ENCODE measurements around the gene CYP2W1.
A peak's percentile ranks its signal among the peaks of the same experiment; 100 is the strongest.
"Not testable (repeated sequence)": the region's sequence is repeated elsewhere in the genome, so short reads cannot be mapped to it uniquely, and the experiment has no call there.

CYP2W1 gene

DNA sequence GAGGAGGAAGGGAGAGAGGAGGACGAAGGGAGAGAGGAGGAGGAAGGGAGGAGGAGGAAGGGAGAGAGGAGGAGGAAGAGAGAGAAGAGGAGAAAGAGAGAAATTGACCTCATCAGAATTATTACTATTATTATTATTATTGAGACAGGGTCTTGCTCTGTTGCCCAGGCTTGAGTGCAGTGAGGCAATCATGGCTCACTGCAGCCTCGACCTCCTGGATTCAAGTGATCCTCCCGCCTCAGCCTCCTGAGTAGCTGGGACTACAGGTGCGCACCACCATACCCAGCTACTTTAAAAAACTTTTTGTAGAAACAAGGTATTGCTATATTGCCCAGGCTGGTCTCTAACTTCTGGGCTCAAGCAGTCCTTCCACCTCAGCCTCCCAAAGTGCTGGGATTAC, 39.2 kb upstream of the CYP2W1 start:
- not testable (repeated sequence) for H3K27me3 ChIP-seq (ENCODE audit: control insufficient read depth in 1 of 2, insufficient read depth in 2 of 2, low read length in 2 of 2)

DNA sequence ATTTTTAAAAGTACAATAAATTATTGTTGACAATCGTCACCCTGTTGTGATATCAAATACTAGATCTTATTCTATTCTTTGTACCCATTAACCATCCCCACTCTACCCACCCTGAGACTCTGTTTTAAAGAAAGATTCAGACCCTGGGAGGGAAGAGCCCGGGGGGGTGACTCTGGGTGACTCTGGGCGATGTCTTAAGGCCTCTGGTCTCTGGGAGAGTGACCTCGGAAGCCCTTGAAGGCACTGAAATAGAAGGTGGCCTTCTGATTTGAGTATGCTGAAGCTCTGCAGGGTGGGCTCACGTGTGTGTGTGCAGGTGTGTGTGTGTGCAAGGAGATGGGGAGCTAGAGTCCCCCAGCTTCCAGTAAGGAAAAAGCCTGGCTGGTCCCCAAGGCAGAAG, 38.2 kb upstream of the CYP2W1 start:
- peaks cover 0 to 5% of the 10 kb centered on the region in 2 donors for H3K9me3 ChIP-seq (ENCODE audit: control insufficient read depth in 2 of 2, low read length in 2 of 2)
- H3K4me1 ChIP-seq (ENCODE audit: control insufficient read depth, insufficient read depth, low read length): peaks cover 2% of the 10 kb centered on the region
- no peaks in the 10 kb centered on the region for H3K27me3 ChIP-seq (ENCODE audit: control insufficient read depth in 1 of 2, insufficient read depth in 2 of 2, low read length in 2 of 2)
- no peak overlapping the region for H3K9ac ChIP-seq (ENCODE audit: low read length in 2 of 2)
- no peaks in the 10 kb centered on the region for H3K36me3 ChIP-seq (ENCODE audit: control insufficient read depth in 2 of 2, insufficient read depth in 2 of 2, low read length in 2 of 2)
- H3K27ac ChIP-seq (ENCODE audit: low read length): no peak overlapping the region
- no peak overlapping the region for H3K4me3 ChIP-seq (ENCODE audit: low read length in 2 of 2)

More for the DNA sequence above, 39.2 kb upstream of the CYP2W1 start:
- H3K9ac ChIP-seq (ENCODE audit: low read length in 2 of 2); H3K27ac ChIP-seq (ENCODE audit: low read length); H3K4me3 ChIP-seq (ENCODE audit: low read length in 2 of 2); H3K36me3 ChIP-seq (ENCODE audit: control insufficient read depth in 2 of 2, insufficient read depth in 2 of 2, low read length in 2 of 2); H3K9me3 ChIP-seq (ENCODE audit: control insufficient read depth in 2 of 2, low read length in 2 of 2); H3K4me1 ChIP-seq (ENCODE audit: control insufficient read depth, insufficient read depth, low read length): not testable (repeated sequence)

DNA sequence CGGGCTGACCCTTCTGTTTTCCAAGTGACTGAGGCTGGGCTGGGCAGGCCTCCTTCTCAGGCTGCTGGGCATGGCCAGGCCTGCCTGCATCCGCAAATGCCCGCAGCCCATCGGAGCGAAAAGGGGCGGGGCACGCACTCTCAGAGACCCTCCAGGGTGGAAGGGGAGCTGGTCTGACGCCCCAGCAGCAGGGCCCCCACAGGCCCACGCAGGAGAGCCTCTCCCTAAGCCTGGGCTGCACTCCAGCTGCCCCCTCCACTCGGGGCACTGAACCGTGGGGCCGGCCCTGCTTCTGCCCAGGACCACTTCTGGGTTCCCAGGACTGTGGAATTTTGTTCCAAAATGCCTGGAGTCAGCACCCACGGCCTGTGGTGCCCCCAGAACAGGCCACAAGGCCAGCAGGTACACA, 37.8 kb upstream of the CYP2W1 start:
- H3K9ac ChIP-seq (ENCODE audit: low read length in 2 of 2): no peak overlapping the region
- peaks cover 2% of the 10 kb centered on the region for H3K4me1 ChIP-seq (ENCODE audit: control insufficient read depth, insufficient read depth, low read length)
- H3K9me3 ChIP-seq (ENCODE audit: control insufficient read depth in 2 of 2, low read length in 2 of 2): peaks cover 0 to 2% of the 10 kb centered on the region in 2 donors
- no peaks in the 10 kb centered on the region for H3K27me3 ChIP-seq (ENCODE audit: control insufficient read depth in 1 of 2, insufficient read depth in 2 of 2, low read length in 2 of 2)
- no peaks in the 10 kb centered on the region for H3K36me3 ChIP-seq (ENCODE audit: control insufficient read depth in 2 of 2, insufficient read depth in 2 of 2, low read length in 2 of 2)
- H3K4me3 ChIP-seq (ENCODE audit: low read length in 2 of 2): no peak overlapping the region
- H3K27ac ChIP-seq (ENCODE audit: low read length): no peak overlapping the region

DNA sequence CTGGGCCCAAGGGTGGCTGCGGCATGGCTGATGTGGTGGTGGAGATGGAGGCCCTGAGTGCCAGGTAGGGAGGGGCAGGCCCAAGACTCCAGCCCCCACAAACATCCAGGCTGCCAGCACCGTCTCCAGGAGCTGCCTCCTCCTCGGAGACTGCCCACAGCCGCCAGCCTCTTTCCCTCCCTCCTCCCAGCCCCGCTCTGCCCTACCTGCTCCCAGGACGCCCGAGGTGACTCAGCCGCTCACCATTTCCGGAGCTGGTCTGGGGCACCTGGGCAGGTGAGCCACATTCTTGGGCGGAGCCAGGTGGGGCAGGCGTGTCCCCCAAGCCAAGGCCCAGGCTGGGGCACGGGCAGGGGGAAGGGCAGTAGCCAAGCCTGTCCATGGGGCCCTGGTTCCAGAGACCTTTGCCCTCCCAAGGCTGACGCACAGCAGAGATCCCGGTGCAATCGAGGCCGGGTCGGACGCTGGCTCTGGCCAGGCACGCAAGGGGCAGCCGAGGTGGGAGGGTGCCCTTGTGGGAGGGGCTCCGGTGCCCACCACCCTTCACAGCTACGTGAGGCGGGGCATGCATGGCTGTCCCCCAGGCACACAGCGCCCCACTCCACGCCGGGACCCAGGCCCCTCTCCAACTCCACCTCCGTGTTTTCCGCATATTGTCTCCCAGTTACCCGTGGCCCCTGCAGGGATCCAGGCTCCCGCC, 37.3 kb upstream of the CYP2W1 start:
- Histone ChIP-seq H3K4me3 (ENCODE audit: low read length in 2 of 2) (no peak overlapping the region), H3K4me1 (ENCODE audit: control insufficient read depth, insufficient read depth, low read length) (peaks cover 2% of the 10 kb centered on the region), H3K9ac (ENCODE audit: low read length in 2 of 2) (no peak overlapping the region), H3K36me3 (ENCODE audit: control insufficient read depth in 2 of 2, insufficient read depth in 2 of 2, low read length in 2 of 2) (no peaks in the 10 kb centered on the region), H3K9me3 (ENCODE audit: control insufficient read depth in 2 of 2, low read length in 2 of 2) (peaks cover 0 to 2% of the 10 kb centered on the region in 2 donors), H3K27ac (ENCODE audit: low read length) (no peak overlapping the region), H3K27me3 (ENCODE audit: control insufficient read depth in 1 of 2, insufficient read depth in 2 of 2, low read length in 2 of 2) (no peaks in the 10 kb centered on the region)

GRCh38 chr7:946256-946996, 36.6 kb upstream of the CYP2W1 start:
- peaks cover 0 to 2% of the 10 kb centered on the region in 2 donors for H3K9me3 ChIP-seq (ENCODE audit: control insufficient read depth in 2 of 2, low read length in 2 of 2)
- H3K9ac ChIP-seq (ENCODE audit: low read length in 2 of 2): no peak overlapping the region
- H3K4me3 ChIP-seq (ENCODE audit: low read length in 2 of 2): no peak overlapping the region
- H3K4me1 ChIP-seq (ENCODE audit: control insufficient read depth, insufficient read depth, low read length): peaks cover 2% of the 10 kb centered on the region
- H3K36me3 ChIP-seq (ENCODE audit: control insufficient read depth in 2 of 2, insufficient read depth in 2 of 2, low read length in 2 of 2): no peaks in the 10 kb centered on the region
- H3K27me3 ChIP-seq (ENCODE audit: control insufficient read depth in 1 of 2, insufficient read depth in 2 of 2, low read length in 2 of 2): no peaks in the 10 kb centered on the region
- H3K27ac ChIP-seq (ENCODE audit: low read length): no peak overlapping the region

DNA sequence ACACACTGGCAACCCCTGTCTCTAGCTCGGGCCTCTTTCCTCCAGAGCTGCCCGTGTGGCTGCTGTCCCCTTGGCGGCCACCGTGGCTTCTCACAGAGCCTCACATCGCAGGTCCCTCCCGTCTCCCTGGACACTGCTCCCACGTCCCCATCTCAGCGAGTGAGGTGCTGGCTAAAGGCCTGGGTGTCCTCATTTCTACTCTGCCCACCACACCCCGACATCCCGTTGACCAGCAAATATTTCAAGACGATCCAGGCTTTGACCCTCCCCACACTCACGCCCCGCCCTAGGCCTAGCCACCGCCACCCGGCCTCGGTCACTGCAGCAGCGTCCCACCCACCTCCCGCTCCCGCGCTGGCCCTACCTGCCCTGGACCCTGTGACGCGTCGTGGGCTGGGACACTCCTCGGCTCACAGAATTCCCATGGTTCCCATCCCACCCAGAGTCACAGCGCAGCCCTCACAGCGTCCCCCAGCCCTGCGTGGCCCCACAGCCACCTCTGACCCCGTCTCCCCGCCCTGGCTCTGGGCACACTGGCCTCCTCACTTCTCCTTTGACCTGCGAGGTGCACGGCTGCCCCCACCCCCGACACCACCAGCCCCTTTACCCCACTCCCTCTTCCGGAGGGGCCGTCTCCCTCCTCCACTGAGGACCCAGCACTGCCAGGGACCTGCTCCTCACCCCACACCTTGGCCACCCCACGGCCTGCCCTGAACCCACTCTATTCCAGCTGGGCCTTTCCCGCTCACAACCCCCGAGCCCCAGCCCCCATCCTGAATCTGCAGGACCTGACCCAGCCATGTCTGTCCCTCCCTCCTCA, 35.4 kb upstream of the CYP2W1 start:
- Histone ChIP-seq H3K4me1 (ENCODE audit: control insufficient read depth, insufficient read depth, low read length) (peaks cover 10% of the 10 kb centered on the region), H3K27me3 (ENCODE audit: control insufficient read depth in 1 of 2, insufficient read depth in 2 of 2, low read length in 2 of 2) (no peaks in the 10 kb centered on the region), H3K4me3 (ENCODE audit: low read length in 2 of 2) (no peak overlapping the region), H3K27ac (ENCODE audit: low read length) (no peak overlapping the region), H3K9ac (ENCODE audit: low read length in 2 of 2) (no peak overlapping the region), H3K9me3 (ENCODE audit: control insufficient read depth in 2 of 2, low read length in 2 of 2) (no peaks in the 10 kb centered on the region), H3K36me3 (ENCODE audit: control insufficient read depth in 2 of 2, insufficient read depth in 2 of 2, low read length in 2 of 2) (no peaks in the 10 kb centered on the region)

DNA sequence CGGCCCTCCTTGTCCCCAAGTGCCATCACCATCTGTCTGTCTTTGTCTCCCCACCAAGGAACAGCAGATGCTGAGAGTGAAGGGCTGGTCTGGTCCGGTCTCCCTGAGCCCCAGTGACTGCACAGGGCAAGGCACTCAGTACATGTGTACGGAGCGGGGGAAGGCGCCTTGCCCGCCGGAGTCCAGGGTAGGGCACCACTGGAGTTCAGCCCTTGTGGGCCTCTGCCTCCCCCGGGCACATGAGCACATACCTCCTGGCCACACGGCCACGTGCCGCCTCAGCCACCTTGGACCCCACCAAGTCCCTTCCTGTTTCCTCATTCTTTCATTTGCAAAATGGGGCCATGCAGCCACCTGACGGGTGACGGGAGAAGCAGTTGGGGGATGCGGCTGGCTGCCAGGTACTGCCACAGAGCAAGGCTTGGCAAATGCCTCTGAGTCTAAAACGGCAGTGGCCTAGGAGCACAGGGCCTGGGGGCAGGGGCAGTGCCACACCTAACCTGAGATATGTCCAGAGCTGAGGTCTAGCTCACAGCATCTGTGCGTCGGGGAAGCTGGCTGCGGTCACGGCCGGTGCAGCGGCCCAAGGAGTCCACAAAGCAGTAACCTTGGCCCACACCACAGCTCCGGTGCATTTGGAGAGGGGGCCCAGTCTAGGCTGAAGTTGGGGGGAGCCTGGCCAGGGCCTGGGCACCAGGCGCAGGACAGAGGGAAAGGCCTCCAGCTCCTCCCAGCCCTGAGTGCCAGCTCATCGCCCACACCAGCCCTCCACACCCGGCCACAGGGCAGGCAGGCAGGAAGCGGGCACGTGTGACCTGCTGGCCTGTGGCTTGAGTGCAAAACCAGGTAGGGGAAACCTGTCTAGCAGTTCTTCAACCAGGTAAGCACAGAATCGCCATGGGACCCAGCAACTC, 33.7 kb upstream of the CYP2W1 start:
- H3K27ac ChIP-seq (ENCODE audit: low read length): no peak overlapping the region

GRCh38 chr7:951881-952547, 31.0 kb upstream of the CYP2W1 start:
- Histone ChIP-seq H3K9me3 (ENCODE audit: control insufficient read depth in 2 of 2, low read length in 2 of 2) (no peaks in the 10 kb centered on the region), H3K9ac (ENCODE audit: low read length in 2 of 2) (no peak overlapping the region), H3K4me1 (ENCODE audit: control insufficient read depth, insufficient read depth, low read length) (peaks cover 33% of the 10 kb centered on the region), H3K36me3 (ENCODE audit: control insufficient read depth in 2 of 2, insufficient read depth in 2 of 2, low read length in 2 of 2) (no peaks in the 10 kb centered on the region), H3K27me3 (ENCODE audit: control insufficient read depth in 1 of 2, insufficient read depth in 2 of 2, low read length in 2 of 2) (no peaks in the 10 kb centered on the region), H3K4me3 (ENCODE audit: low read length in 2 of 2) (no peak overlapping the region), H3K27ac (ENCODE audit: low read length) (peak overlapping the region; percentile 70)

More for the DNA sequence above, 33.7 kb upstream of the CYP2W1 start:
- H3K36me3 ChIP-seq (ENCODE audit: control insufficient read depth in 2 of 2, insufficient read depth in 2 of 2, low read length in 2 of 2): no peaks in the 10 kb centered on the region
- no peak overlapping the region for H3K4me3 ChIP-seq (ENCODE audit: low read length in 2 of 2)
- no peaks in the 10 kb centered on the region for H3K9me3 ChIP-seq (ENCODE audit: control insufficient read depth in 2 of 2, low read length in 2 of 2)
- no peaks in the 10 kb centered on the region for H3K27me3 ChIP-seq (ENCODE audit: control insufficient read depth in 1 of 2, insufficient read depth in 2 of 2, low read length in 2 of 2)
- H3K4me1 ChIP-seq (ENCODE audit: control insufficient read depth, insufficient read depth, low read length): peaks cover 22% of the 10 kb centered on the region
- no peak overlapping the region for H3K9ac ChIP-seq (ENCODE audit: low read length in 2 of 2)

- Histone ChIP-seq H3K9me3 (ENCODE audit: control insufficient read depth in 2 of 2, low read length in 2 of 2) (no peaks in the 10 kb centered on the region), H3K27me3 (ENCODE audit: control insufficient read depth in 1 of 2, insufficient read depth in 2 of 2, low read length in 2 of 2) (no peaks in the 10 kb centered on the region), H3K4me3 (ENCODE audit: low read length in 2 of 2) (peak overlapping the region; percentile 57 to 74), H3K36me3 (ENCODE audit: control insufficient read depth in 2 of 2, insufficient read depth in 2 of 2, low read length in 2 of 2) (no peaks in the 10 kb centered on the region), H3K27ac (ENCODE audit: low read length) (peak overlapping the region; percentile 70), H3K4me1 (ENCODE audit: control insufficient read depth, insufficient read depth, low read length) (peaks cover 35% of the 10 kb centered on the region), H3K9ac (ENCODE audit: low read length in 2 of 2) (peak overlapping the region; percentile 62 to 73)
Observed at GRCh38 chr7:952548-953441, 30.2 kb upstream of the CYP2W1 start.
